ENCODE measurements around the gene GRAP2.

DNA sequence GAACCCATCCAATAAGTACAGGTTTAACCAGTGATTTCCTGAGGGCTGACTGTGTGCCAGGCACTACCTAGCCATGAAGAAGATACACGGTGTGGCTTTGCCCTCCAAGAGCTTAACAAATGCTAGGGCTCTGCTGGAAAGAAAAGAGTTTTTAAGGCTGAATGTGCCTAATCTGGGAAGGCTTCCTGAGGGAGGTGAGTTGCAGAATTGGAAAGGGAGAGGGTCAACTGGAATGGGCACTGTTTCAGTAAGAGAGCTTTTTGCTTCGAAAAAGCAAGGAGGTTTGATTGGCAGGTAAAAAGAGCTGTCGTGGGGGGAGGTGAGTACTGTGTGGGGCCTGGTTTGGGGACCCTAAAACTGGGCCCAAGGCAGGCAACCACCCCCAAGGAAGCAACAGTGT is 96.5 kb downstream of the GRAP2 start:
- TF ChIP-seq, protein P1, sequence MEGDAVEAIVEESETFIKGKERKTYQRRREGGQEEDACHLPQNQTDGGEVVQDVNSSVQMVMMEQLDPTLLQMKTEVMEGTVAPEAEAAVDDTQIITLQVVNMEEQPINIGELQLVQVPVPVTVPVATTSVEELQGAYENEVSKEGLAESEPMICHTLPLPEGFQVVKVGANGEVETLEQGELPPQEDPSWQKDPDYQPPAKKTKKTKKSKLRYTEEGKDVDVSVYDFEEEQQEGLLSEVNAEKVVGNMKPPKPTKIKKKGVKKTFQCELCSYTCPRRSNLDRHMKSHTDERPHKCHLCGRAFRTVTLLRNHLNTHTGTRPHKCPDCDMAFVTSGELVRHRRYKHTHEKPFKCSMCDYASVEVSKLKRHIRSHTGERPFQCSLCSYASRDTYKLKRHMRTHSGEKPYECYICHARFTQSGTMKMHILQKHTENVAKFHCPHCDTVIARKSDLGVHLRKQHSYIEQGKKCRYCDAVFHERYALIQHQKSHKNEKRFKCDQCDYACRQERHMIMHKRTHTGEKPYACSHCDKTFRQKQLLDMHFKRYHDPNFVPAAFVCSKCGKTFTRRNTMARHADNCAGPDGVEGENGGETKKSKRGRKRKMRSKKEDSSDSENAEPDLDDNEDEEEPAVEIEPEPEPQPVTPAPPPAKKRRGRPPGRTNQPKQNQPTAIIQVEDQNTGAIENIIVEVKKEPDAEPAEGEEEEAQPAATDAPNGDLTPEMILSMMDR (IDR thresholded peaks at IDR 0.05) = no peak
- TF ChIP-seq POLR2A (IDR thresholded peaks at IDR 0.05; ENCODE audit: low read depth) (no peak), POLR2AphosphoS5 (IDR thresholded peaks at IDR 0.05) (no peak), EP300 (IDR thresholded peaks at IDR 0.05) (no peak)

Measured in esophagus muscularis mucosa (tissue), 4 donors.